NCI-H2171 treated with DMSO at 0.1 percent for 48 hours (cell line): ENCODE measurements around the gene CC2D1A.

ENCODE experiments used
- DNase-seq: peaks from one replicate; lab custom pipeline; 2025; lab: John Stamatoyannopoulos, UW

CC2D1A gene

DNA sequence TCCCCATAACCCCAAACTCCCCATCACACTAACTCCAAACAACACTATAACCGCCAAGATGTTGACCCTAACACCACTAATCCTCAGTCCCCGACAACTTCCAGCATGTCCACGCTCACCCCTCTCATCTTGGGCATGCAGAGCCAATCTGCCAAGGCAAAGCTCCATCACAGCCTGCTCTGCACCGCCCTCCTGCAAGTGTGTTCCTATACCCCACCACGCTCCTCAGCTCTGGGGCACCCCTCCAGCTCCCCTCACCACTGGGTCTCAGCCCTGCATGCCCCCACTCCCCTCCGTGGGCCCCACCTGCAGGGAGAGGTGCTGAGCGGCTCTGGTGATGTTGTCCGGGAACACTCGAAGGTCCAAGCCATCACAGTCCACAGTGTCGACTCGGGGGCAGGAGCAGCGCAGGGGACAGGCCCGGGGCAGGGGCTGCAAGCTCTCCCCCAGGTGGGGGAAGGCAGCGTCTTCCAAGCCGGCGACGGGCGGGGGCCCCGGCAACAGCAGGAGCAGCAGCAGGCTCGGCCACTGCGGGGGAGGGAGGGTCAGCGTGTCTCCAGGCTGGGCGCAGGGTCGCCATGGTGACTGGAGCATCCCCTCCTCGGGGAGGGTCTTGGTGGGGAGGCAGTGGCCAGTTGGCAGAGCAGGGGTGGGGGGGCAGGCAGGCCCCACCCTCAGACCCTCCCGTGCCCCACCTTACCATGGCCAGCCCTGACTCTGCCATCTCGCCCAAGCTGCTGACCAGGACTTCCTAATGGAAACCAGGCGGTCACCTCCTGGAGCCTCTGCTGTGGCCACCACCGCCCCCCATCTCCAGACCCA, 31.7 kb downstream of the CC2D1A start:
- no peak for DNase-seq

DNA sequence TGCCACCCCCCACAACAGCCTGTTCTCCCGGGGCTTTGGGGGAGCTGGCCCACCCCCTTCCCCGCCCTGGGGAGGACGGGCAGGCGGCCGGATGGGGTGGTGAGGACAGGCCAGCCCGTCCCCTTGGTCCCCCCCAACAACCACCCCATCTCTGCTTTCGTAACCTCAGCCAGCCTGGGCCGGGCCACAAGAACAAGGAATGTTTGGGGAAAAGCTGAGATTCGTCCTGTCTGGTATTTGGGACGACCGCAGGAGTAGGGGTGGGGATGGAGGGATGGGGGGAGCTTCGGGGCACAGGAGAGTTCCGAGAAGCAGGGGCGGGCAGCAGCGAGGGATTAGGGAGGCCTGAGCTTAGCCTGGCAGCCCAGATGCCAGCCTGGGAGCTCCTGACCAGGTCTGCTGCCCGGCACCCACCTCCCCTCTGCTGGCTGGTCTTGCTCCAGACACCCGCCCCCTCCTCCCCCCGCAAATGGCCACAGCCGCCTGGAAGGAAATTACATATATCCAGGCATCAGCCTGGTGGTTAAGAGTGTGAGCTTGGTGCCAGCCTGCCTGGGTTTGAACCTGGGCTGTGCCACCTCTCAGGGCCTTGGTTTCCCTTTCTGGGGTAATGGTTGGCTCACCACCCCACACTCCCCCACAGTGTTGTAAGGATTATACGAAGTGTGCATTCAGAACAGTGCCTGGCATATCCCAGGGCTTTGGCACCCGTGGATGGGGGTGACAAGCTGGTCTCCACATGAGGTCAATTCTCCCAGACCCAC, 32.5 kb downstream of the CC2D1A start, which contains the start of gene PODNL1:
PODNL1 (minus strand) TSS at position 117 of the 764 bp plus-strand sequence. CDS start 236 bp downstream, outside the sequence.
- DNase-seq = no peak

DNA sequence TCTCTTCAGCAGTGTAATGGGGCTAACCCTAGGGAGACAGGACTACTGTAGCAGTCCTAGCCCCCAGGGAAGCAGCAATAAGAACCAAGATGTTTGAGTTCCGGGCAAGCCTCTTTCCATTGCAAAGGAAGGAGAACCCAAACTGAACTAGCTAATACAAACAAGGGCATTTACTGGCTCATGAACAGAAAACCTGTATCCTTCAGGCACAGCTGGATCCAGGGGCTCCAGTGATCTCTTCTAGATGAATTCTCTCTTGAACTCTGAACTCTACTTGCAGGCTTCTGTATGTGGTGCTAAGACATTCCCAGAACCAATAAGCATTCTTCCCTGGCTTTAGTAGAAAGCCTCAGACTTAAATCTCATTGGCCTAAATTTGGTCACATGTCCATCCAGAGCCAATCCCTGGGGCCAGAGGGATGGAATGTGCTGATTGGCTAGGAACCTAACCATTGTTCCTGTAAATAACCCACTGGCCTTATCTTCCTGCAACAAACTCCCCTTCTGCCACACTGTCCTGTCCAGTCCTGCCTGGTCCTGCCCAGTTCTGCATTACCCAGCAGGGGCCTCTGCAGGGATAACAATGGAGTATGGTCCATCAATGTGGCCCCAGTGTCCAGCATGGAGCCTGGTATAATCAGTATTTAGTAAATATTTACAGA, 36.2 kb downstream of the CC2D1A start:
- DNase-seq = no peak

DNA sequence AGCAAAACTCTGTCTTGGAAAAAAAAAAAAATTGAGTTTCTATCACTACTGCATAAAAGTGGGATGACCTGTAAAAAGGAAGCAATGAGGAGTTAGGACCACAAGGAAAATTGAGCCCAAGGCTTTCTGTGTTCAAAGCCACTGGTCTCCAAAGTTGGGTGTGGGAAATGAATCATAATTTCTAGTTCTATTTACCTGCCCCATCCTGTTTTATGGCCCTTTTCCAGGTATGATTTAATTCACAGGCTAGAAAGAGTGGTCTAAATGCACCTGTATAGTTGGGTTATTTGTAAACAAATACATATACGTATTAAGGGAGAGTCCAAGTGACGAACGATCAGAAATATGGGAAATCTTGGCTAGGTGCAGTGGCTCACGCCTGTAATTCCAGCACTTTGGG, 40.4 kb downstream of the CC2D1A start:
- no peak for DNase-seq

DNA sequence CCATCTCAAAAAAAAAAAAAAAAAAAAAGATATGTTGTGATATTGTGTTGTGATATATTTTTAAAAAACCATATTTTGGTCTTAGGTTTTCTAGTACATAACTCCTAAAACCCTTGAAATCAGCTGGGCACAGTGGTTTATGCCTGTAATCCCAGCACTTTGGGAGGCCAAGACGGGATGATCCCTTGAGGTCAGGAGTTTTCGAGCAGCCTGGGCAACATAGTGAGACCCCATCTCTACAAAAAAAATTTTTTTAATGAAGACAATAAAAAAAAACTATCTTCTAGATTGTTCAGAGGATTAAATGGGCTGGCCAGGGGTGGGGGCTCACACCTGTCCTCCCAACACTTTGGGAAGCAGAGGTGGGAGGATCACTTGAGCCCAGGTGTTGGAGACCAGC, 45.0 kb downstream of the CC2D1A start:
- DNase-seq = no peak

DNA sequence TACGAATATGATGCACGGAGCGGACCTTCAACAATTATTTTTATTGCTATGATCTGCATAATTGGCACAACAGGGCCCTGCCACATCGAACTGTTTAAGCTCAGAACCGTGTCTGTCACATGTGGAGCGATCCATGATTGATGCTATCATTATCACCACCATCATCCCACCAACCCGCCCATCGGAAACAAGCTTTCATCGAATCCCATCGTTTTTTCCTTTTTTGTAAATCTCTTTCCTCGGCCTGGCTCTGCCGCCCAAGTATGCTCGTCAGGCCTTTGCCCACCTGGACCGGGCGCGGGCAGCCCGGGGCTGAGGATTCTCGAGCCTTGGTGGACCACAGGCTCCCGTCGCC, 45.8 kb downstream of the CC2D1A start:
- DNase-seq = peak; percentile 68

DNA sequence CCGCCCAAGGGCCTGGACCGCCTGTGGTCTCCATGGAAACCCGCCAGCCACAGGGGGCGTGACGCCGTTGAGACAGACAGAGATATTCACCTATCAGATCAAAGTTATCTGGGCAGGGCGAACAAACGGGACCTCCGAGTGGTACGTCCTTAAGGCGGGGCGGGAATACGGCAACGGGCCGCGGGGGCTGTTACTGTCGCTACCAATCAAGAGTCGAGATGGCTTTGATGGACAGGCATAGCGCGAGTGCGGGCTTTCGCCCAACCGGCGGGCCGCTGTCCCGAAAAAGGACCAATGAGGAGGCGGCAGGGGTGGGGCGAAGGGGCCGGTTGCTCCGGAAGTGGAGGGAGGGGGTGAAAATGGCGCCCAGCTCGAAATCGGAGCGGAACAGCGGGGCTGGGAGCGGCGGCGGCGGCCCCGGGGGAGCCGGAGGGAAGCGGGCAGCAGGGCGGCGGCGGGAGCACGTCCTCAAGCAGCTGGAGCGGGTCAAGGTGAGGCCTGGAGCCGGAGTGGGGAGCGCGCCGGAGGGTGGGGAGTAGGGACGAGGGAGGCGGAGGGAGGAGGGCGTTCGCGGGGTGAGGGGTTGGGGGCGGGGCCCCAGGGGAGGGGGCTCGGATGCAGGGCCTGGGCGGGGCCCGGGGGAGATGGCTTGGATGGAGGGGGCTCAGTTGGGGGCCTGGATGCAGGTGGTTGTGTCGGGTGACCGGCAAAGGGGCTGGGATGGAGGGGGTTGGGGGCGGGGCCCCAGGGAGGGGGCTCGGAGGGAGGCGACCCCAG, 46.3 kb downstream of the CC2D1A start, which contains the start of gene DCAF15:
DCAF15 (plus strand) TSS at position 356 of the 777 bp plus-strand sequence; CDS start at position 360, 4 bp downstream.
- peak; percentile 99 for DNase-seq

DNA sequence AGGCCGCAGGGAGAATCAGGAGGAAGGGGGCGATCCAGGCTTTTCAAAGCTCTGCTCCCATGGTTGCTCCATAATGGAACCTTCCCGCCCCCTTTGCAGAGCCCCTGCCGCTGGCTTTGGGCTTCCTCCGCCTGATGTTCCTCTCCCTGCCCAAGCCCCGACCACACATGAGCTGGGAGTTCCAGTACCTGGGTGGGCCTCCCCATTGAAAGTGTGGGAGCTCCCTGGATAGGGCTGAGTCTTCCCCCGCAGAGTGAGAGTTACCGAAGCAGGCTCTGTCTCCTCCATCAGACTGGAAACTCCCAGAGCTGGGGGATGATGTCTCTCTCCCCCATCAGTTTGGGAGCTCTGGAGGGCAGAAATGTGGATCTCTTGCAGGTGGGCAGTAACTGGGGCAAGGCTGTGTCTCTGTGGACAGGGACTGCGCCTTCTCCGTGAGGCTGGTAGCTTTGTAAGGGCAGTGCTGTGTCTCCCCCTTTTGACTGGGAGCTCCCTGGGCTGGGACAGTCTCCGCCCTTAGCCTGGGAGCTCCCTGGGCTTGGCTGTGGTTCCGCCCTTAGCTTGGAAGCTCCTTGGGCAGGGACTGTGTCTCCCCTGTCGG, 47.0 kb downstream of the CC2D1A start:
- DNase-seq = no peak

DNA sequence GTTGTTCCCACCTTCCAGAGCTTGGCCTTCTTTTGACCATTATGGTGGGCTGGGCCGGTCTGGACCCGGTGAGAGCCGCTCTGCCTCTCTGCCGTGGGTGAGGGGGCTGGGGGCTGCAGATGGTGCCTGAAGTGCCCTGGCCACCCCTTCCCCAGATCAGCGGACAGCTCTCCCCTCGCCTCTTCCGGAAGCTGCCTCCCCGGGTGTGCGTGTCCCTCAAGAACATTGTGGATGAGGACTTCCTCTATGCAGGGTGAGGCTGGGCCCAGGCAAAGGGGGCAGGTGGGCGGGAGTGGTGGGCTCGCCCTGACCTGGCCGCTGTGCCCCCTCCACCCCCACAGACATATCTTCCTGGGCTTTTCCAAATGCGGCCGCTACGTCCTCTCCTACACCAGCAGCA, 48.2 kb downstream of the CC2D1A start:
- no peak for DNase-seq

DNA sequence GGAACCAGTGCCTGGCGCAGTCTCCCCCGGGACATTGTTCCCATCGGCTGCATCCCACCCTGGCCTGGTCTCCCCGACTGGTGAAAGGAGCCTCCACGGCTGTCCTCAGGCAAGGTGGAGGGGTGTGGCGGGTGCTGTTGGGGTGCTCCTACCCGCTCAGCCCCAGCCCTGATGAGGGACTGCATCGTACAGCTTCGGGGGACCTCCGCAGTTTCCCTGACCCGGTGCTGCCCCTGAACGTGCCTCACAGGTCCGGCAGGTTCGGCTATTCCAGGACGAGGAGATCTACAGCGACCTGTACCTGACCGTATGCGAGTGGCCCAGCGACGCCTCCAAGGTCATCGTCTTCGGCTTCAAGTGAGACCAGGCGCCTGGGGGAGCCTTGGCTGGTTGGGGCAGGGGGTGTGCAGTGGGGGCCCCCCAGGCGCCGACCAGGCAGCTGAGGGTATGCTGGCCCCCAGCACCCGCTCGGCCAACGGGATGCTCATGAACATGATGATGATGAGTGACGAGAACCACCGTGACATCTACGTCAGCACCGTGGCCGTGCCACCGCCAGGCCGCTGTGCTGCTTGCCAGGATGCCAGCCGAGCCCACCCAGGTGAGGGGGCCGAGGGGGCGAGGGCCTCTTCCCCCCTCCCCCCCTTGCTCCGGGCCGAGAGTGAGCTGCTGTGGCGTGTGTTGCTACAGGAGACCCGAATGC, 49.8 kb downstream of the CC2D1A start:
- no peak for DNase-seq

DNA sequence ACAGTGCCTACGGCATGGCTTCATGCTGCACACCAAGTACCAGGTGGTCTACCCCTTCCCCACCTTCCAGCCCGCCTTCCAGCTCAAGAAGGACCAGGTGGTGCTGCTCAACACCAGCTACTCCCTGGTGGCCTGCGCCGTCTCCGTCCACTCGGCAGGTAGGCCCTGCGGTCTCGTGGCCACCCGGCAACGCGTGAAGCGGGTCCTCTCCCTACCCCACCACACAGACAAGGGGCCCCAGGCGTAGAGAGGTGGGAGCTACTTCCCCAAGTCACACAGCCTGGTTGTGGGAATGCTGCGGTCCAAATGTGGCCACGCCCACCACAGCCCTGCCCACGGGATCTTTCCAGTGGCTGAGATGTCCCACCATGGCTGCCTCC, 50.4 kb downstream of the CC2D1A start:
- DNase-seq = no peak

DNA sequence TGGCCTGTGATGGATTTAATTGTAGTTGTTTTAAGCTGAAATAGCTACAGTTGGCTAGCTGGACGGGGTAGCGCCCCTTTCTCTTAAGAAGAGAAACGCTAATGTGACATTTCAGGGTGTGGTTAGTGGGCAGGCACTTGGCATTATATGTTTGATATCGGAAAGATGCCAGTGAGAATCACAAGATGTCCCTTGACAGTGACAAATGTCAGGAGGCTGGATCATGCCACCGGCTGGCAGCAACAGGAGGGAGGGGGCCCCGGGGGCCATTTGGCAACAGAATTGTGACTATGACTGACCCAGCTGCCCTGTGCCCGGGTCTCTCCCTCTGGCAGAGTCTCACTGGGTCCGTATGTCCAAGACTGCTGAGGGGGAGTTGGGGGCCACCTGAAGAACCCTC, 51.0 kb downstream of the CC2D1A start:
- no peak for DNase-seq

DNA sequence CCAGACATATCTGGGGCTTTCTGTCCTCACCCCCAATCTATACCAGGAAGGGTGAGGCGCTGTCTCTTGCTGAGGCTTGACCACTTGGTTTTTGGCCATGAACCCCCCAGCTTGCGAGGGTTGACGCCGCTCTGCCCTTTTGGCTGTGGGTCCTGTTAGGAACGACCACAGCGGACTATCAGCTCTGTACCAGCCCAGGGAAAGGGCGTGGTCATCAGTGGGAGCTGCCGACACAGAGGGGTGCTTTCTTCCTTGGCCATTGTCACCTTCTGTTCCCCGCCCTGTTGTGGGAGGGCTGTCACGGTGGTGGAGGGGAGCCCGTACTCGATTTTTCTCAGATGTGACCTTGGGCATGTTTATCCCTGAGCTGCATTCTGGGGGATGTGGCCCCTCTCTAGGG, 52.0 kb downstream of the CC2D1A start:
- no peak for DNase-seq

DNA sequence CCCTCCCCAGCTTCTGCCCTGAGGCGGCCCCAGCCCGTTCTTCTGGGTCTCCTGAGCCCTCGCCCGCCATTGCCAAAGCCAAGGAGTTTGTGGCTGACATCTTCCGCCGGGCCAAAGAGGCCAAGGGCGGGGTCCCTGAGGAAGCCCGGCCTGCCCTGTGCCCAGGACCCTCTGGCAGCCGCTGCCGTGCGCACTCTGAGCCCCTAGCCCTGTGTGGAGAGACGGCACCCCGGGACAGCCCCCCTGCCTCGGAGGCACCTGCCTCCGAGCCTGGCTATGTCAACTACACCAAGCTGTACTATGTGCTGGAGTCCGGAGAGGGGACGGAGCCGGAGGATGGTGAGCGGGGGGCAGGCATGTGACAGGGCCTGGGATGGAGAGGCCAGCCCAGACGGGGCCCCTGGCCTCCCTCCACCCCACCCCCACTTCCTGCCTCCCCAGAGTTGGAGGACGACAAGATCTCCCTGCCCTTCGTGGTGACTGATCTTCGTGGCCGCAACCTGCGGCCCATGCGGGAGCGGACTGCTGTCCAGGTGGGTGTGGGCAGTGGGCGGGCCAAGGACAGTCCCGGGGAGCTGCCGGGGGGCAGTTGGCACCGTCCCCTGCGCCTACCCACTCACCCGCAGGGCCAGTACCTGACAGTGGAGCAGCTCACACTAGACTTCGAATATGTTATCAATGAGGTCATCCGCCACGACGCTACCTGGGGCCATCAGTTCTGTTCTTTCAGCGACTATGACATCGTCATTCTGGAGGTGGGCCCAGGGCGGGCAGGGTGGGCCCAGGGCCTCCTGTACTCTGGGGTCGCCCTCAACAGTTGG, 53.4 kb downstream of the CC2D1A start:
- DNase-seq = no peak

DNA sequence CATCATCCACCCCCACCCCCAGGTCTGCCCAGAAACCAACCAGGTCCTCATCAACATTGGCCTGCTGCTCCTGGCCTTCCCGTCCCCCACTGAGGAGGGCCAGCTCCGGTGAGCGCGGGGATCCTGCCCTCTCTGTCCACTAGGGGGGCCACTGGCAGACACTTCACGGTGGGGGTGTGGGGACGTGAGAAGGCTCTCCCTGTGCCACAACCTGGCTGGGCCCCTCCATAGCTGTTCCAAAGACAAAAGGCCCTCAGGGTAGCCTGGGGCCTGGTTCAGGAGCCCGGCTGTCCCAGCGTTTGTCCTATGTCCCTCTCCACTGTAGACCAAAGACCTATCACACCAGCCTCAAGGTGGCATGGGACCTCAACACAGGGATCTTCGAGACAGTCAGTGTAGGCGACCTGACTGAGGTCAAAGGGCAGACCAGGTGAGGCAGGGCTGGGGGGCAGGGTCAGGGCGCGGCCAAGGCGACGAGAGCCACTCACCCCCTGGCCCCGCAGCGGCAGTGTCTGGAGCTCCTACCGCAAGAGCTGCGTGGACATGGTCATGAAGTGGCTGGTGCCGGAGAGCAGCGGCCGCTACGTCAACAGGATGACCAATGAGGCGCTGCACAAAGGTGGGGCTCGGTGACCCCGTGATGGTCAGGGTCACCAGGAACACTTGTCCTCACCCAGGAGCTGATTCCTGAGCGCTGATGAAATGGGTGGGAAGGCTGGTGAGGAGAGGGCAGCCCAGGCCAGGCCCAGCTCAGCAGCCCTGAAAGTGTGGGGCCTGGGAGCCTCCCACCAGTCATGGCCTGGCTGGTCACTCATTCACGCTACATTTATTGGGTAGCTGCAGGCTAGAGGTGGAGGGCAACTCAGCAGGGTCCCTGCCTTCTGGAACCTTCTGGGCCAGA, 54.2 kb downstream of the CC2D1A start:
- no peak for DNase-seq

DNA sequence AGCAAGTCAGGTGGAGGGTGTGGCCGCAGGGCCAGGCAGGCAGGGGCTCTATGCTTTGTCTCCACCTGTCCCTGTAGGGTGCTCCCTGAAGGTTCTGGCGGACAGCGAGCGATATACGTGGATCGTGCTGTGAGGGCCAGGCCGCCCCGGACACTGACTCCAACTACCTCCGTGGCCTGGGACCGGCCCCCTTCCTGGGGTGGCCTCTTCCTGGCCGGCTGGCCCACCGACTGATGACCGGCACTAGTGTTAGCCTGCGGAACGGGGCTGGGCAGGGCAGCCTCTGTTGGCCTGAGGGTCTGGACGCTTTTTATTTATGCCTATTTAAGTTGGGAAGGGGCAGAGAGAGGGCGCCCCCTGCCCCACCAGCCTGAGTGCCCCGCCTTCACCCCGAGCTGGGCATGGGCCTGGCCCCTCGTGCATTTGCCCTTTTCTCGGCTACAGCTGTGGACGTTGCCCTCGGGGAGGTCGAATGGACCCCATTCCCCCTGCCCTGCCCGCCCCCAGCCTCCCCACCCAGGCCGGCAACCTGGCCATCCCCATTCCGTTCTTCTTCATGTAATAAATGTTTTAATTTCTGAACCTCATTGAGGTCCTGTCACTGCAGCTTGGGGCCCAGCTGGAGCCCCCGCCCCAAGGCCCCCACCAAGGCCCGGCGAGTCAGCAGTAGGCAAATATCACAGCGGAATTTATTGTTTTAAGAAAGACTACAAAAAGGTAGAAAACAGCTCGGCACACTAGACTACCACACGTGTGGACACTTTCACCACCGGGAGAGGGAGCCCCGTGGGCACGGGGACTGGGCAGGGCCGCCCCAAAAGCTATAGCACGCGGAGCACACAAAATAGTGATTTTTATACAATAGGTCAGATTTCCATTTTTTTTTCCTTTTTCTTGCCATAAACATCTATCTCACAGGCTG, 55.1 kb downstream of the CC2D1A start:
- DNase-seq = no peak

DNA sequence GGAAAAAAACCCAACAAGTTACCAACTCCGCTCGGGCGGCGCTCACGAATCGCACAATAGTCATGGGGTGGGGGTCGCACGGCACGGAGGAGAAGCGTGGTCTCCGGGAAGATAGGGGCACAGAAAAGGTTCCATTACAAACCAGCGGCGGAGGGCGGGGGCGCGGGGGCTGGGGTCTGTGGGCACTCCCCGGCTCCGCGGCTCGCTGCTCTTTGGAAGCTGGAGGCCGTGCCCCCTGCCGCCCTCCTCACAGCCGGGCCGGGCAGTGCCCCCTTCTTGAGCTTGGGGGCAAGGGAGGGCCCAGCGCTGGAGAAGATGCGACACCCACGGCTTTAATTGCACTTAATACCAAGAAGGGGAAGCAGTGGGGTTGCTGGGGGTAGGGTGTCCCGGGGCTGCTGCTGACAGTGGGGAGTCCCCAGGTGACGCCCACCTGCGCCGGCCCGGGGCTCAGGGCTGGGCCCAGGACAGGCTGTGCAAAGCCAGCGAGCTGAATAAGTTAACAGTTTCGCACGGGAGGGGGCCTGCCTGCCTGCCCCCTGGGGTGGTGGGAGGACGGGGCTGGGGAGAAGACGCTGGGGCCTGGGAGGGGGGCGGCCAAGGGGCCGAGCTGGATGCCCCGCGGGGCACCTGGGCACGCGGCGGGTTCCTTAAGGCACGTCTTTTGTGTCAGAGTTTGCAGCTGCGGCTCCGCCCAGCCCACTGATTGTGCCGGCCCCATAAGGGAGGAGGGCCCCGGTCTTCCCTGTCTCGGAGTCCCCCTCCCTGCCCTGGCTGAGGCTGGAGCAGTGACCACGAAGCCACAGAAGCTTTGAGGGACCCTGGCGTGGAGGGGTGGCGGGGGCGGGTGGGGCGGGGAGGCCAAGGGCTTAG, 56.1 kb downstream of the CC2D1A start:
- DNase-seq = no peak
